HG03095 (cell line): ENCODE measurements around the gene TEX2.

Source experiments
- ATAC-seq: cut with Tn5 transposase; IDR thresholded peaks from one replicate; pipeline ENCODE4 v1.9.1; 2021; ENCODE audit warnings: moderate library complexity; ENCODE audit not compliant: unreplicated experiment

TEX2 gene

GRCh38 chr17:64270885-64271284 lies 7.8 kb upstream of the TEX2 start:
- ATAC-seq: no peak

GRCh38 chr17:64269687-64270649 lies 6.9 kb upstream of the TEX2 start:
- ATAC-seq: no peak

GRCh38 chr17:64264891-64265290 lies 1.8 kb upstream of the TEX2 start:
- no peak for ATAC-seq

GRCh38 chr17:64262198-64262999 lies 661 bp downstream of the TEX2 start:
- ATAC-seq: peak; percentile 25

GRCh38 chr17:64261417-64262145 lies 1.5 kb downstream of the TEX2 start:
- no peak for ATAC-seq

- ATAC-seq: no peak
Measured at GRCh38 chr17:64260886-64261285, 2.2 kb downstream of the TEX2 start.

- no peak for ATAC-seq
Measured at GRCh38 chr17:64259922-64260321, 3.1 kb downstream of the TEX2 start.

- no peak for ATAC-seq
Measured at GRCh38 chr17:64259426-64259825, 3.6 kb downstream of the TEX2 start.

GRCh38 chr17:64256913-64257807 lies 5.9 kb downstream of the TEX2 start:
- no peak for ATAC-seq

GRCh38 chr17:64255764-64256163 lies 7.3 kb downstream of the TEX2 start:
- no peak for ATAC-seq

GRCh38 chr17:64254755-64255154 lies 8.3 kb downstream of the TEX2 start:
- no peak for ATAC-seq

- ATAC-seq: no peak
Measured at GRCh38 chr17:64253470-64253869, 9.6 kb downstream of the TEX2 start.

GRCh38 chr17:64252831-64253230 lies 10.2 kb downstream of the TEX2 start:
- ATAC-seq: no peak

GRCh38 chr17:64250233-64250835 lies 12.7 kb downstream of the TEX2 start:
- no peak for ATAC-seq

- no peak for ATAC-seq
Measured at GRCh38 chr17:64247836-64248235, 15.2 kb downstream of the TEX2 start.

GRCh38 chr17:64245218-64246145 lies 17.6 kb downstream of the TEX2 start:
- no peak for ATAC-seq

GRCh38 chr17:64244165-64244564 lies 18.9 kb downstream of the TEX2 start:
- ATAC-seq: no peak

GRCh38 chr17:64243340-64243739 lies 19.7 kb downstream of the TEX2 start:
- ATAC-seq: no peak

GRCh38 chr17:64242633-64243032 lies 20.4 kb downstream of the TEX2 start:
- ATAC-seq: no peak
